ENCODE measurements around the gene KNTC1.

Gene KNTC1, protein sequence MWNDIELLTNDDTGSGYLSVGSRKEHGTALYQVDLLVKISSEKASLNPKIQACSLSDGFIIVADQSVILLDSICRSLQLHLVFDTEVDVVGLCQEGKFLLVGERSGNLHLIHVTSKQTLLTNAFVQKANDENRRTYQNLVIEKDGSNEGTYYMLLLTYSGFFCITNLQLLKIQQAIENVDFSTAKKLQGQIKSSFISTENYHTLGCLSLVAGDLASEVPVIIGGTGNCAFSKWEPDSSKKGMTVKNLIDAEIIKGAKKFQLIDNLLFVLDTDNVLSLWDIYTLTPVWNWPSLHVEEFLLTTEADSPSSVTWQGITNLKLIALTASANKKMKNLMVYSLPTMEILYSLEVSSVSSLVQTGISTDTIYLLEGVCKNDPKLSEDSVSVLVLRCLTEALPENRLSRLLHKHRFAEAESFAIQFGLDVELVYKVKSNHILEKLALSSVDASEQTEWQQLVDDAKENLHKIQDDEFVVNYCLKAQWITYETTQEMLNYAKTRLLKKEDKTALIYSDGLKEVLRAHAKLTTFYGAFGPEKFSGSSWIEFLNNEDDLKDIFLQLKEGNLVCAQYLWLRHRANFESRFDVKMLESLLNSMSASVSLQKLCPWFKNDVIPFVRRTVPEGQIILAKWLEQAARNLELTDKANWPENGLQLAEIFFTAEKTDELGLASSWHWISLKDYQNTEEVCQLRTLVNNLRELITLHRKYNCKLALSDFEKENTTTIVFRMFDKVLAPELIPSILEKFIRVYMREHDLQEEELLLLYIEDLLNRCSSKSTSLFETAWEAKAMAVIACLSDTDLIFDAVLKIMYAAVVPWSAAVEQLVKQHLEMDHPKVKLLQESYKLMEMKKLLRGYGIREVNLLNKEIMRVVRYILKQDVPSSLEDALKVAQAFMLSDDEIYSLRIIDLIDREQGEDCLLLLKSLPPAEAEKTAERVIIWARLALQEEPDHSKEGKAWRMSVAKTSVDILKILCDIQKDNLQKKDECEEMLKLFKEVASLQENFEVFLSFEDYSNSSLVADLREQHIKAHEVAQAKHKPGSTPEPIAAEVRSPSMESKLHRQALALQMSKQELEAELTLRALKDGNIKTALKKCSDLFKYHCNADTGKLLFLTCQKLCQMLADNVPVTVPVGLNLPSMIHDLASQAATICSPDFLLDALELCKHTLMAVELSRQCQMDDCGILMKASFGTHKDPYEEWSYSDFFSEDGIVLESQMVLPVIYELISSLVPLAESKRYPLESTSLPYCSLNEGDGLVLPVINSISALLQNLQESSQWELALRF (N-terminal part only)

DNA sequence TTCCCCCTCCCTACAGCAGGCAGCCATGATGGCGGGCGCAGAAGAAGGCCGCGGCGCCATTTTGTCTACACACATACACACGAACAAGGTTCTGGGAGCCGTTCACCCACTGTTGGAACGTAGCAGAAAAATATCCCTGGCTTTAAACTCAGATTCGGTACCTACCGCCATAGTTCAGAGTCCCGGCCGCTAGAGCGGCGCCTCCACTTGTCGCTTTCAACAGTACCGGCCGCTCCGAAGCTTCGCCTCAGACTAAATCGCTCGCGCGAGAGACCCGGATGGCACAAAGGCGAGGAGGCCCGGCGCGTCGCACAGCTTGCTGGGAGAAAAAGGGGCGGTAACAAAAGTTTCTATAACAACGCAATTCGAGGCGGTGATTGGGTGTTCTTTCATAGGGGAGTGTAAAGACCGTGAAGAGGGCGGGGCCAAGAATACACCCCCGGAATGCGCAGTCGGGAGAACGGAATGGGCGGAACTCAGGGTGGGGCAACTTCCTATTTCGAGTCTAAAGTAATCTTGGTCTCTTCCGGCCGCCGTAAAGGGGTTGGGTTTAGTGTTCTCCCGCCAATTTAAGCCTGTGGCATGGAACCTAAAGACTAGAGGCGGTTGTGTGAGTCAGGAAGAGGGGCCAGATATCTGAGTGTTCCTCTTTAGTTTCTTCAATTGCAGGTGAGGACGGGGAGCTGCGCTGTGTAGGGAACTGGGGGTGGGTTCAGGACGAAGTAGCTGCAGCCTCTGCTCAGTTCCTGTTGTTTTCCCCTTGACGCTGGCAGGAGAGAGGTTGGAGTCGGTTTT is at the start of gene KNTC1, which contains the start of gene RSRC2:
KNTC1 (plus strand) TSS at position 567 of the 795 bp plus-strand sequence. CDS start 2,815 bp downstream, outside the sequence.
RSRC2 (minus strand) TSS at position 254 of the 795 bp plus-strand sequence; CDS start at position 171, 83 bp downstream.
- Histone ChIP-seq H3K27ac (ENCODE audit: low read depth, low read length, poor library complexity, severe bottlenecking) (peak within 1 kb of the TSS; percentile 85), H3K9ac (ENCODE audit: low read length) (peak within 1 kb of the TSS; percentile 99), H3K79me2 (ENCODE audit: insufficient read depth, low read length) (peaks cover 73% of the 10 kb centered on the region), H3K4me2 (ENCODE audit: low read length) (peak within 1 kb of the TSS; percentile 95), H3K9me3 (ENCODE audit: low read length) (no peaks in the 10 kb centered on the region), H3F3A (ENCODE audit: insufficient read depth, low read length) (no peaks in the 10 kb centered on the region), H4K20me1 (ENCODE audit: insufficient read depth, low read length) (no peaks in the 10 kb centered on the region), H3K4me3 (ENCODE audit: low read depth, low read length, poor library complexity, severe bottlenecking) (peak within 1 kb of the TSS; percentile 97), H3K36me3 (ENCODE audit: insufficient read depth, low read length) (peaks cover 74% of the 10 kb centered on the region), H2AFZ (ENCODE audit: low read length) (no peak within 1 kb of the TSS), H3K9me2 (ENCODE audit: low read depth, low read length) (no peaks in the 10 kb centered on the region), H3K4me1 (ENCODE audit: insufficient read depth, low read length, severe bottlenecking) (peaks cover 43% of the 10 kb centered on the region), H3K27me3 (ENCODE audit: insufficient read depth, low read length) (no peaks in the 10 kb centered on the region)
- TF ChIP-seq, protein P1, sequence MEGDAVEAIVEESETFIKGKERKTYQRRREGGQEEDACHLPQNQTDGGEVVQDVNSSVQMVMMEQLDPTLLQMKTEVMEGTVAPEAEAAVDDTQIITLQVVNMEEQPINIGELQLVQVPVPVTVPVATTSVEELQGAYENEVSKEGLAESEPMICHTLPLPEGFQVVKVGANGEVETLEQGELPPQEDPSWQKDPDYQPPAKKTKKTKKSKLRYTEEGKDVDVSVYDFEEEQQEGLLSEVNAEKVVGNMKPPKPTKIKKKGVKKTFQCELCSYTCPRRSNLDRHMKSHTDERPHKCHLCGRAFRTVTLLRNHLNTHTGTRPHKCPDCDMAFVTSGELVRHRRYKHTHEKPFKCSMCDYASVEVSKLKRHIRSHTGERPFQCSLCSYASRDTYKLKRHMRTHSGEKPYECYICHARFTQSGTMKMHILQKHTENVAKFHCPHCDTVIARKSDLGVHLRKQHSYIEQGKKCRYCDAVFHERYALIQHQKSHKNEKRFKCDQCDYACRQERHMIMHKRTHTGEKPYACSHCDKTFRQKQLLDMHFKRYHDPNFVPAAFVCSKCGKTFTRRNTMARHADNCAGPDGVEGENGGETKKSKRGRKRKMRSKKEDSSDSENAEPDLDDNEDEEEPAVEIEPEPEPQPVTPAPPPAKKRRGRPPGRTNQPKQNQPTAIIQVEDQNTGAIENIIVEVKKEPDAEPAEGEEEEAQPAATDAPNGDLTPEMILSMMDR (IDR thresholded peaks at IDR 0.05; ENCODE audit: low read length): no peak
- no peak for TF ChIP-seq EZH2 (IDR thresholded peaks at IDR 0.05; ENCODE audit: borderline replicate concordance, low read length)

DNA sequence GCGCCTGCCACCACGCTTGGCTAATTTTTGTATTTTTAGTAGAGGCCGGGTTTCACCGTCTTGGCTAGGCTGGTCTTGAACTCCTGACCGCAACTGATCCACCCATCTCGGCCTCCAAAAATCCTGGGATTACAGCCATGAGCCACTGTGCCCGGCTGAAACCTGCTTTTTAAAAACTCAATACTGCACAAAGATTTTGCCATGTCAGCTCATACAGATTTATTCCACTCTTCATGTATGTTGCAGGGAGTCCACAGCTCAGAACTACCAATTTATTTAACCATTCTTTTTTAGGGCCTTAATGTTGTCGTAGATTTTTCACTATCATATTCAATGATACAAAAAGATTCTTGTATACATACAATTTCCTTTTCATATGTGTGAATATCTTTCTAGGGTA is 46.3 kb upstream of the KNTC1 start:
- Histone ChIP-seq H3K36me3 (ENCODE audit: insufficient read depth, low read length) (peaks cover 93% of the 10 kb centered on the region), H4K20me1 (ENCODE audit: insufficient read depth, low read length) (no peaks in the 10 kb centered on the region), H3K27ac (ENCODE audit: low read depth, low read length, poor library complexity, severe bottlenecking) (no peak overlapping the region), H3K9ac (ENCODE audit: low read length) (no peak overlapping the region), H3K27me3 (ENCODE audit: insufficient read depth, low read length) (no peaks in the 10 kb centered on the region), H3K4me2 (ENCODE audit: low read length) (no peak overlapping the region), H3K4me3 (ENCODE audit: low read depth, low read length, poor library complexity, severe bottlenecking) (no peak overlapping the region), H2AFZ (ENCODE audit: low read length) (no peak overlapping the region), H3K4me1 (ENCODE audit: insufficient read depth, low read length, severe bottlenecking) (no peaks in the 10 kb centered on the region), H3K9me3 (ENCODE audit: low read length) (no peaks in the 10 kb centered on the region), H3K9me2 (ENCODE audit: low read depth, low read length) (no peaks in the 10 kb centered on the region), H3F3A (ENCODE audit: insufficient read depth, low read length) (no peaks in the 10 kb centered on the region), H3K79me2 (ENCODE audit: insufficient read depth, low read length) (no peaks in the 10 kb centered on the region)
- TF ChIP-seq EZH2 (IDR thresholded peaks at IDR 0.05; ENCODE audit: borderline replicate concordance, low read length): no peak
- TF ChIP-seq, protein P1 (IDR thresholded peaks at IDR 0.05; ENCODE audit: low read length): no peak

Measured in OCI-LY1 (cell line).